HEK293T (cell line): Measurements from ENCODE around the gene CACNG7.

ENCODE experiments used
- FOXM1 ChIP-seq: fragments of 450-650 bp; IDR thresholded peaks from 2 replicates; pipeline ENCODE4 v1.6.1; 2017; ENCODE audit warnings: mild to moderate bottlenecking, borderline replicate concordance
- LEF1 ChIP-seq: fragments of 450-650 bp; IDR thresholded peaks from 2 replicates; pipeline ENCODE4 v1.6.1; 2017; ENCODE audit warnings: mild to moderate bottlenecking, borderline replicate concordance
- SUZ12 ChIP-seq: fragments of 450-650 bp; IDR thresholded peaks from 2 replicates; pipeline ENCODE4 v1.6.1; 2016; ENCODE audit warnings: mild to moderate bottlenecking

- TF ChIP-seq SUZ12 (no peak), LEF1 (no peak), FOXM1 (no peak)
These were observed 62.6 kb downstream of the CACNG7 start for GRCh38 chr19:53971673-53972072.
